Activated T-helper 1 cell treated with anti-CD3 and anti-CD28 coated beads, Interleukin-12 subunit alpha, Interleukin-12 subunit beta, Interleukin-2, Interleukin-4 antibody, amounts not matched to agents 30 ng/mL and 10 ng/mL and 1 ng/mL, durations not matched to agents 14 hours and 24 hours and 36 hours (primary cell): ENCODE measurements around the gene MBOAT2. TPM values are rescaled to one million over a fixed set of nuclear protein-coding genes. Genes with fewer than 3 reads are reported as not detected.

Experiments used
- DNase-seq: peaks from one replicate; pipeline ENCODE4 v3.0.0; 2021; ENCODE audit warnings: low spot score
- H3K27ac Mint-ChIP-seq: one replicate; pipeline ENCODE4 v1.8.0; 2021; ENCODE audit warnings: mild to moderate bottlenecking, mixed read lengths
- H3K27me3 Mint-ChIP-seq: one replicate; pipeline ENCODE4 v1.8.0; 2022; ENCODE audit warnings: mild to moderate bottlenecking, moderate library complexity, mixed read lengths; ENCODE audit not compliant: insufficient read depth
- H3K36me3 Mint-ChIP-seq: one replicate; pipeline ENCODE4 v1.8.0; 2021; ENCODE audit warnings: low read depth, mixed read lengths
- H3K4me1 Mint-ChIP-seq: one replicate; pipeline ENCODE4 v1.8.0; 2021; ENCODE audit warnings: low read depth, mixed read lengths
- H3K4me3 Mint-ChIP-seq: one replicate; pipeline ENCODE4 v1.8.0; 2021; ENCODE audit warnings: mild to moderate bottlenecking, moderate library complexity, mixed read lengths
- H3K9me3 Mint-ChIP-seq: one replicate; pipeline ENCODE4 v1.8.0; 2021; ENCODE audit warnings: mixed read lengths
- intact Hi-C: fragments of 100-400 bp; cut with micrococcal nuclease; formaldehyde crosslinking; loops from one replicate; pipeline ENCODE4 v1.15.1; 2024
- total RNA-seq: library from RNA; stranded (reverse); gene quantifications from 2 replicates; pipeline ENCODE4 v1.2.3, GENCODE V29; 2022

The MBOAT2 gene
- total RNA-seq, 1 donor from 2014 or later = 4.5 TPM

- H3K27ac Mint-ChIP-seq = no peak overlapping the region
- DNase-seq = no peak
- peaks cover 6% of the 10 kb centered on the region for H3K27me3 Mint-ChIP-seq
- H3K9me3 Mint-ChIP-seq = no peaks in the 10 kb centered on the region
- H3K4me3 Mint-ChIP-seq = no peak overlapping the region
- no peaks in the 10 kb centered on the region for H3K36me3 Mint-ChIP-seq
- H3K4me1 Mint-ChIP-seq = no peaks in the 10 kb centered on the region
- intact Hi-C loops = no loop called here
Observed at GRCh38 chr2:8863331-8863953, 140.0 kb downstream of the MBOAT2 start.

GRCh38 chr2:8862230-8862629, 141.3 kb downstream of the MBOAT2 start:
- Mint-ChIP-seq H3K4me1 (no peaks in the 10 kb centered on the region), H3K27me3 (peaks cover 6% of the 10 kb centered on the region), H3K36me3 (no peaks in the 10 kb centered on the region), H3K9me3 (no peaks in the 10 kb centered on the region), H3K27ac (no peak overlapping the region), H3K4me3 (no peak overlapping the region)
- no peak for DNase-seq
- intact Hi-C loops = no loop called here

GRCh38 chr2:8861797-8862196, 141.7 kb downstream of the MBOAT2 start:
- no peak for DNase-seq
- Mint-ChIP-seq H3K9me3 (no peaks in the 10 kb centered on the region), H3K4me3 (no peak overlapping the region), H3K27me3 (peaks cover 6% of the 10 kb centered on the region), H3K36me3 (no peaks in the 10 kb centered on the region), H3K27ac (no peak overlapping the region), H3K4me1 (no peaks in the 10 kb centered on the region)
- intact Hi-C loops = no loop called here

GRCh38 chr2:8860239-8860638, 143.2 kb downstream of the MBOAT2 start:
- DNase-seq = no peak
- Mint-ChIP-seq H3K9me3 (no peaks in the 10 kb centered on the region), H3K4me3 (no peak overlapping the region), H3K27ac (no peak overlapping the region), H3K4me1 (no peaks in the 10 kb centered on the region), H3K36me3 (no peaks in the 10 kb centered on the region), H3K27me3 (peaks cover 6% of the 10 kb centered on the region)
- intact Hi-C loops = no loop called here

GRCh38 chr2:8858910-8859309, 144.6 kb downstream of the MBOAT2 start:
- intact Hi-C loops = no loop called here
- peaks cover 9% of the 10 kb centered on the region for H3K27me3 Mint-ChIP-seq
- DNase-seq = no peak
- no peaks in the 10 kb centered on the region for H3K9me3 Mint-ChIP-seq
- H3K27ac Mint-ChIP-seq = no peak overlapping the region
- H3K36me3 Mint-ChIP-seq = no peaks in the 10 kb centered on the region
- H3K4me1 Mint-ChIP-seq = no peaks in the 10 kb centered on the region
- H3K4me3 Mint-ChIP-seq = no peak overlapping the region

GRCh38 chr2:8858264-8858663, 145.2 kb downstream of the MBOAT2 start:
- peaks cover 12% of the 10 kb centered on the region for H3K27me3 Mint-ChIP-seq
- H3K4me1 Mint-ChIP-seq = no peaks in the 10 kb centered on the region
- no peaks in the 10 kb centered on the region for H3K36me3 Mint-ChIP-seq
- DNase-seq = no peak
- no peaks in the 10 kb centered on the region for H3K9me3 Mint-ChIP-seq
- intact Hi-C loops = no loop called here
- H3K4me3 Mint-ChIP-seq = no peak overlapping the region
- H3K27ac Mint-ChIP-seq = no peak overlapping the region

DNA sequence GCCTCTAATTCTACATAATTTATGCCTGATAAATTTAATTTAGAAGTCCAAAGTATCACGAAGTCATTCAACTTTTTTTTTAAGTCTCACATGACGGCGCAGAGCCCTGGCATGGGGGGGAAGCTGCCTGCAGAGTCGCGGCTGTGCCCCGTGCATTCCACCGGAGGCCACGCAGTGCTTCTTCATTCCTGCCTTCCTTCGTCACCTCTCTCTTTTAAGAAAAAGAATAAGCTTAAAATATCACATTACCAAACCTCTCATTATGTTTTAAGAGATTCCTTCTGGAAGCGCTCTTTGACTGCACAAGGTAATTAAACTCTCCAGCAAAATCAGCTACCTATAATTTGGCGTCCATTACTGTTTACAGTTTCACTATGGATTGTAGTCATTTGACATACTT, 145.8 kb downstream of the MBOAT2 start:
- H3K4me3 Mint-ChIP-seq = no peak overlapping the region
- H3K9me3 Mint-ChIP-seq = no peaks in the 10 kb centered on the region
- DNase-seq = no peak
- no peaks in the 10 kb centered on the region for H3K4me1 Mint-ChIP-seq
- no peaks in the 10 kb centered on the region for H3K36me3 Mint-ChIP-seq
- H3K27ac Mint-ChIP-seq = no peak overlapping the region
- intact Hi-C loops = no loop called here
- H3K27me3 Mint-ChIP-seq = peaks cover 12% of the 10 kb centered on the region

GRCh38 chr2:8856176-8856575, 147.3 kb downstream of the MBOAT2 start:
- Mint-ChIP-seq H3K36me3 (no peaks in the 10 kb centered on the region), H3K9me3 (no peaks in the 10 kb centered on the region), H3K27ac (no peak overlapping the region), H3K4me1 (no peaks in the 10 kb centered on the region), H3K4me3 (no peak overlapping the region), H3K27me3 (peaks cover 7% of the 10 kb centered on the region)
- intact Hi-C loops = no loop called here
- DNase-seq = no peak

DNA sequence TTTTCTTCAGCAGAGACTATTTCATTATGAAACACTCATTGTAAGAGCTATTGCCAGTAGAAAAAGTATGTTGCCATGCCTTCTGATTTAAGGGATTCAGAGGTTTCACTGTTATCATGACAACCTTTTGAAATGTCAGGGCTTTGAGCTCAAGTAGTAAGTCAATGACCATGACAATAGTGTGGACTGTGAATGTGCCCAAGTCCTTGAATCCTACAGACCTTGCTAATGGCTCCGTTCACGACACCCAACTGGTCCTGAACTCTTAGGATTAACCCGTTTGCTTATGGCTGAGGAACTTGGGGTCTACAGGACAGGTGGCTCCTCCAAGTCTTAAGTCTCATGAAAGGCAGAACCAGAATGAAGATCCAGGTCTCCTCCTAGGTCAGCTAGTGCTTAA, 148.5 kb downstream of the MBOAT2 start:
- H3K27ac Mint-ChIP-seq = no peak overlapping the region
- no peak overlapping the region for H3K4me3 Mint-ChIP-seq
- no peak for DNase-seq
- H3K27me3 Mint-ChIP-seq = peaks cover 8% of the 10 kb centered on the region
- no peaks in the 10 kb centered on the region for H3K4me1 Mint-ChIP-seq
- no peaks in the 10 kb centered on the region for H3K36me3 Mint-ChIP-seq
- intact Hi-C loops = no loop called here
- no peaks in the 10 kb centered on the region for H3K9me3 Mint-ChIP-seq

GRCh38 chr2:8853426-8853825, 150.1 kb downstream of the MBOAT2 start:
- Mint-ChIP-seq H3K27ac (no peak overlapping the region), H3K9me3 (no peaks in the 10 kb centered on the region), H3K4me3 (no peak overlapping the region), H3K27me3 (peaks cover 10% of the 10 kb centered on the region), H3K4me1 (no peaks in the 10 kb centered on the region), H3K36me3 (no peaks in the 10 kb centered on the region)
- intact Hi-C loops = no loop called here
- no peak for DNase-seq

- DNase-seq = no peak
- intact Hi-C loops = no loop called here
- no peaks in the 10 kb centered on the region for H3K4me1 Mint-ChIP-seq
- H3K27me3 Mint-ChIP-seq = peaks cover 10% of the 10 kb centered on the region
- H3K36me3 Mint-ChIP-seq = no peaks in the 10 kb centered on the region
- H3K27ac Mint-ChIP-seq = no peak overlapping the region
- H3K4me3 Mint-ChIP-seq = no peak overlapping the region
- no peaks in the 10 kb centered on the region for H3K9me3 Mint-ChIP-seq
Observed at GRCh38 chr2:8851811-8852560, 151.5 kb downstream of the MBOAT2 start.

DNA sequence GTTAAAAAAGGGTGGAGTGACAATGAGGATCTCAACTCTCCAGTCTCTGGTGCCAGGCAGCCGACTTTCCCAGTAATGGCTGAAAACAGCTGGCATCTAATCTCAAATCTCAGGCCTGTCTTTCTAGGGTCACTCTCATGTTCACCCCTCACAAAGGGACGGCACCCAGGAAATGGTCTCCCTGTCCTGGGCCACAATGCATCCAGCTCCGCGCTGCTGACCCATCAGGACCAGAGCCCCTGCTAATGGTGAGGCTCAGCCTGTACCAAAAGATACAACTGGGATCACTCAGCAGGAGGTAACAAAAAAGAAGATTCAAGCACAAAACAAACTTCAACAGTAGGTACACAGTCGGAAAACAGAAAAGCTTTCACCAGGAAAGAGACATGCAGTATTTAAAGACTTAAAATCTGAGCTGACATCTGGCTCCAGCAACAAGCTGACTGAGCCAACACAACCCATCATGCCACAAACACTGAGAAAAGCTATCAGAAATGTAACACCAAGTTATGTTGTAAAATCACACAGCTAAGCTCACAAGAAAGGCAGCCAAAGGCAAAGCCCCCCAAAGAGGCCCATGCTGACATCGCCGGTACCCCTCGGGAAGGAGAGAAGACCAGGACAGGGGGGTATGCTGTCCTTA, 152.5 kb downstream of the MBOAT2 start:
- no peak overlapping the region for H3K4me3 Mint-ChIP-seq
- intact Hi-C loops = no loop called here
- no peak overlapping the region for H3K27ac Mint-ChIP-seq
- H3K4me1 Mint-ChIP-seq = no peaks in the 10 kb centered on the region
- no peak for DNase-seq
- no peaks in the 10 kb centered on the region for H3K36me3 Mint-ChIP-seq
- peaks cover 10% of the 10 kb centered on the region for H3K27me3 Mint-ChIP-seq
- H3K9me3 Mint-ChIP-seq = no peaks in the 10 kb centered on the region

- Mint-ChIP-seq H3K36me3 (no peaks in the 10 kb centered on the region), H3K4me1 (no peaks in the 10 kb centered on the region), H3K4me3 (no peak overlapping the region), H3K9me3 (no peaks in the 10 kb centered on the region), H3K27me3 (peaks cover 6% of the 10 kb centered on the region), H3K27ac (no peak overlapping the region)
- intact Hi-C loops = no loop called here
- DNase-seq = no peak
Observed at GRCh38 chr2:8849327-8849726, 154.2 kb downstream of the MBOAT2 start.
